ENCODE data around the gene ORC2.
A peak's percentile ranks its signal among the peaks of the same experiment; 100 is the strongest.
"Not testable (repeated sequence)": the region's sequence is repeated elsewhere in the genome, so short reads cannot be mapped to it uniquely, and the experiment has no call there.

The ORC2 gene

GRCh38 chr2:200963124-200963917 lies at the start of gene ORC2:
Gene ORC2 (minus strand): TSS chr2:200963660. CDS start chr2:200958123, 5,537 bp downstream.
- peak; percentile 95 for DNase-seq

- no peak for DNase-seq
Observed at GRCh38 chr2:201008296-201008829, 44.9 kb upstream of the ORC2 start.

GRCh38 chr2:201007584-201007998 lies 44.1 kb upstream of the ORC2 start:
- DNase-seq = no peak

DNA sequence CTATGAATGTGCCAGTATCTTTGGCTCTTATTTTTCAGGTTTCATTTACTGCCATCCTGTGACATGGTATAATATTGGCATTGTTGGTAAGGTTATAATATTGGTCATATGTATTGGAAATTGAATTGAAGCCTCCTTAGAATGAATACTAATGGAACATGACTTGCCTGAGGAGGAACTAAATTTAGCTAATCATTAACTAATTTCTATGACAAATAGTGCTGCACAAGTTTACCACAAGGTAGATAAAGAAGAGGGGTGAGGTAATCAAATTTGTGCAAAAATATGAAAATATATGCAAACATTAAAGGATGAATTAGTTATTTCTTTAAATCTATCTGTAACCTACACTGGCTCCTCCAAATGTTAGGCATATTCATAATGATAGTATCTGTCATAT lies 43.2 kb upstream of the ORC2 start:
- DNase-seq = no peak

DNA sequence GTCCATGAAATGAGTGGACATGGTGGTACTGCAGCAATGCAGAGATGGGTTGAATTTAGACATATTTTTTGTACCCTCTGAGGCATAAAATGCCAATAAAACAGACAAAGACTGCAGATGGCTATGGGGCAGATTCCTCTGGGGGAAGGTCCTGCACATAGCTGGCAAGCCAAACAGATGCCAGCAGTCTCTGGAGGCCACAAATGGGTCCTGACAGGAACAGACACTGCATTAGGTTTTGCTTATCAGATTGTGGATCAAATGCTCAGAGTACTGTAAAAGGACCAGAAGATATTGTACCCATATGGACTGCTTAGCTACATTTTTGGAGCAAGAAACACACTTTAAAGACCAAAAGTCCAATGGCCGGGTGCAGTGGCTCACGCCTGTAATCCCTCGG lies 40.9 kb upstream of the ORC2 start:
- DNase-seq = no peak

- DNase-seq = no peak
Observed at GRCh38 chr2:200993097-200993496, 29.6 kb upstream of the ORC2 start.

DNA sequence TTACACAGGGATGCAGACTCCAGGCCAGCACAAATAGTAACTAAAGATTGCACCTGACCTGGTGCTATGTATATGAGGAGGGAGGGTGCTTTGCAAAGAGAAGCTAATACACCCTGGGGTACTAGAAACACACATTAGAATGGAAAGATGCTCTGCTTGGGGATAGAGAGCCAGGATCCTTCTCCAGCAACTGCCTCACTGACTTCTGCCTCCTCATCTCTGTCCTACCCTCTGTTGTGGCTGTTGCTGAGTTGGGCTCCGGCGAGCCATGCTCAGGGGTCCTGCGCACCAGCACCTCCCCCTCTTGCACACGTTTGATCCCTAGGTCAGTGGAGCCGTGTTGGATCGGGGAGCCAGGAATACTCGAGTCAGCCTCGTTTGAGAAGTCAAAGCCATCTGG lies 23.7 kb upstream of the ORC2 start:
- no peak for DNase-seq

- DNase-seq = no peak
Observed at GRCh38 chr2:200985799-200986198, 22.3 kb upstream of the ORC2 start.

- no peak for DNase-seq
Observed at GRCh38 chr2:200976710-200977109, 13.2 kb upstream of the ORC2 start.

- no peak for DNase-seq
Observed at GRCh38 chr2:200975672-200976071, 12.2 kb upstream of the ORC2 start.

GRCh38 chr2:200970057-200970456 lies 6.6 kb upstream of the ORC2 start:
- not testable (repeated sequence) for DNase-seq

GRCh38 chr2:200968735-200969134 lies 5.3 kb upstream of the ORC2 start:
- no peak for DNase-seq

DNA sequence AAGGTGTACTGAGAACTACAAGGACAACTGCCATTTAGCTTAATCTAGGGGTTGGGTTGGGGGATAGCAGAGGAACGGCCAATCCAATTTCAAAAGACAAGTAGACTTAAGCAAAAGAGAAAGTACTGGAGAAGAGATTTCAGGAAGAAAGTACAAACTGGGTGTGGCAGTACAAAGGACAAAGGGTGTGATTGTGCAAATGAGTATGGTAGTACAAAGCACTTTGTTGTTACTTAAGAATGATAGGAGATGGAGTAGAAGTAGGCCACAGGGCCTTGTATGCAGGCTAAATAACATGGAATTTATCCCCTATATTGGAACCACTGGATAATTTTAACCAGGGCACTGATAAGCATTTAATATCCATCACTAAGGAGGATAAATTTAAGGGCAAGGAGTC lies 4.7 kb upstream of the ORC2 start:
- no peak for DNase-seq

DNA sequence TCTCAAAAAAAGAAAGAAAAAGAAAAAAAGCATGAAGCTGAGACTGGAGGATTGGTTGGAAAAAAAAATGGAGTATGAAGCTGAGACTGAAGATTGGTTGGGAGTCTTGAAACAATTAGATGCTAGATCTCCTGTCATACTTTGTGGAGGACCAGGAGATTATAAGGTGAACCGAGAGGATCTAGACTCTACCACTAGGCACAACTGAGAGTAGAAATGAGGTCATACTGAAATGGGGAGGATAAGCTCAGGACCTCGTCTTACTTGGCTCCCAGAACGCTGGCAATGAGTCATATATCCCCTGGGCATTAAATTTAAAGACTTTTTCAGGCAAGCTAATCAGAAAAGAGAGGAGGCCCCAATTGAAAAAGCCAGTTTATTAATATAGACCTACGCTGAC lies 3.3 kb upstream of the ORC2 start:
- no peak for DNase-seq

DNA sequence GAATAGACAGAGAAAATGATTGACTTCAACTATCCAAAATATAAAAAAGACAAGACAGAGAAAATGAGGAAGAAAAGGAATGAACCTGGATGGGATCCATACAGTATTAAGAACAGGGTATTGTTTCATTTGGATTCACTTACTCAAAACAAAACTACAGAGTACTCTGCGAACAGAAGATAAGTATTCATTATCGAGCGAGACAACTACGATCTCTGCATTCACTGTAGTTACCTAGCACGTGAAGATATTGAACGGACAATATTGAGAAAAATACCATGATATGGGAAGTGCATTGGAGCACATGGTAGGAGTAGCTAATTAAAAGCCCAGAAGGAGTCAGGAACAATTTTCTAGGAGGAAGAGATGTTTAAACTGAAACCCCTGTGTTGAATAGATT lies 1.0 kb upstream of the ORC2 start:
- DNase-seq = peak; percentile 52

DNA sequence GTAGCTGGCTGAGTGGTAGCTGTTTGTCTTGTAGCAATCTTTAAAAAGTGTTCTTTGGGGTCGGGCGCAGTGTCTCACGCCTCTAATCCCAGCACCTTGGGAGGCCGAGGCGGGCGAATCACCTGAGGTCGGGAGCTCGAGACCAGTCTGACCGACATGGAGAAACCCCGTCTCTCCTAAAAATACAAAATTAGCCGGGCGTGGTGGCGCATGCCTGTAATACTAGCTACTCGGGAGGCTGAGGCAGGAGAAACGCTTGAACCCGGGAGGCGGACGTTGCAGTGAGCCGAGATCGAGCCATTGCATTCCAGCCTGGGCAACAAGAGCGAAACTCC lies 425 bp upstream of the ORC2 start:
- not testable (repeated sequence) for DNase-seq

DNA sequence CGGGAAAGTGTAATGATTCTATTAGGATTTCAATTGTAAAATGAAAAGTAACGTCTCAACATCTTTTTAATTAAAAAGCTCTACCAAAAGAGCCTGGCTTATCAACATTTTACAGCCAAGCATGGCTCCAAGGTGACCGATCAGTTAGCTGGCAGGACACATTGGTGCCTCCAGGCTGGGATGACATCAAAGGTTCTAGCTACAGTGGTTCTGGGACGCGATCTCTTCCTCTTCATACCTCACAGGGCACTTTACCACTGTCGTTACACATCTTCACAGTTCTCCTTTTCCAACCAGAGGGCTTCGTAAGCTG lies 693 bp downstream of the ORC2 start:
- DNase-seq = no peak

DNA sequence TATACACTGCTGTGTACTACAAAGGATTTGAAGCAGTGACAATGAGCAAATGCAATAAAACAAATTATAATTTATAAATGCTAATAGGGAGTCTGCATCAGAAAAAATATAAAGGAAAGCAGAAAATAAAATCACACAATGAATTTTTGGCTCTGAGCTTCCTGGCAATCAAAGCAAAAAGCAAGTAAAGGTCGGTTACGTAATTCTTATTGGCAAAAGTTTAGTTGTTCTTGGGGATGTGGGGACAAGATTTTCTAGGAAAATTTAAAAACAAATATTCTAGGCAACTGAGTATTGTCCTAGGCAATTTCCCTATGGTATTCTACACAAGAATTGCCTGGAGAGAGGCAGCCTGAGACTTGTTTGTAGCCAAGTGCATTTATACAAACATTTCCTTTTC lies 1.8 kb downstream of the ORC2 start:
- DNase-seq = no peak

DNA sequence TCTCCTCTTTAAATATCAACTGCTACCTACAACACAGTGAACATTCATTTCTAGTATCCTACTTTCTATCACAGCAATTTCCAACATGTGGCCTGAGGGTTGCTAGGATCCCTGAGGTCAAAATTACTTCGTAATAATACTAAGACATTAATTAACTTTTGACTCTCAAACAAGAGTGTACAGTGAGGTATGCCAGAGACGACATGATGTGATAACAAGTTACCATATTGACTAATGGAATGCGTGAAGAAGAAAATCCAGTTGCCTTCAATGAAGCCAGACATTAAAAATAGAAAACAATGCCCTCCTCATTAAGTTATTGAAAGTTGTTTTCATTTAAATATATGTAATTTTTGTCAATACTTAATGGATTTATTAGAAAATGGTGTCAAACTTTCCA lies 13.1 kb downstream of the ORC2 start:
- no peak for DNase-seq

GRCh38 chr2:200945395-200945729 lies 18.1 kb downstream of the ORC2 start:
- no peak for DNase-seq

GRCh38 chr2:200944467-200945394 lies 18.7 kb downstream of the ORC2 start:
- DNase-seq = no peak

GRCh38 chr2:200943527-200944105 lies 19.8 kb downstream of the ORC2 start:
- DNase-seq = no peak

DNA sequence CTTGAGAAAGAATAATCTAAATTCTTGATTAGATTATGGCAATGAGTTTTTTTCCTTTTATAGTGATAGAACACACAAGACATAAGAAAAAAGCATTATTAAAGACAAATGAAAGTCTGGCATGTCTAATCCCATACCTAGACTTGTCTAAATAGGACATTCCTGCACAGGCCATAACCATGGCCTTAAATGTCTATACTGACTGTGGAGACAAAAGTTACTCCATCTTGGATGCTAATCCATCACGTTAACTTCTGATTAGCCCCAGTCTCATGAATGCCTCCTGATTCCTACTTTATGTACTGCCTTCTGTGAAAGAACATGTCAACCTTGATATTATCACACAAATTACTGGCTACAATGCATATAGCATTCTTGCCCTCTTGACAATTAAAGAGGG lies 23.6 kb downstream of the ORC2 start:
- DNase-seq = no peak
